CD8-positive, alpha-beta memory T cell (primary cell): ENCODE results near the gene HSPG2. TPM values are rescaled to one million over a fixed set of nuclear protein-coding genes. Genes with fewer than 3 reads are reported as not detected.

ENCODE experiments used
- CTCF ChIA-PET: fragments of 350-600 bp; sonication (Branson Sonifier 250); formaldehyde crosslinking; loops from one replicate; lab custom pipeline; 2021; ENCODE audit warnings: antibody characterized with exemption; lab: Charles Lee
- POLR2A ChIA-PET: fragments of 350-600 bp; sonication (Branson Sonifier 250); formaldehyde crosslinking; loops from one replicate; lab custom pipeline; 2021; ENCODE audit warnings: antibody characterized with exemption; lab: Charles Lee
- DNase-seq, 5 donors: peaks; one replicate each; pipeline versions ENCODE4 v3.0.0 to v3.0.0-alpha.2; 2020 to 2022; ENCODE audit warnings: mixed read lengths in 1 of 5
- H3K27ac ChIP-seq: one replicate; pipeline ENCODE4 v1.7.0; 2013; ENCODE audit warnings: low read depth, mild to moderate bottlenecking, low read length, moderate library complexity
- H3K27me3 ChIP-seq: 2 replicates; pipeline ENCODE4 v1.7.0; 2013; ENCODE audit warnings: low read length, mild to moderate bottlenecking; ENCODE audit not compliant: insufficient read depth, poor library complexity, severe bottlenecking
- H3K36me3 ChIP-seq: 2 replicates; pipeline ENCODE4 v1.7.0; 2013; ENCODE audit warnings: mild to moderate bottlenecking, low read length, moderate library complexity; ENCODE audit not compliant: insufficient read depth
- H3K4me1 ChIP-seq: 2 replicates; pipeline ENCODE4 v1.7.0; 2013; ENCODE audit warnings: mild to moderate bottlenecking, low read length, moderate library complexity; ENCODE audit not compliant: insufficient read depth
- H3K4me3 ChIP-seq: 2 replicates; pipeline ENCODE4 v1.7.0; 2013; ENCODE audit warnings: mild to moderate bottlenecking, low read length
- H3K9me3 ChIP-seq: 2 replicates; pipeline ENCODE4 v1.7.0; 2013; ENCODE audit warnings: mild to moderate bottlenecking, low read length
- H3K27ac Mint-ChIP-seq, 8 donors: one replicate each; pipeline ENCODE4 v1.8.0; 2020 to 2021; ENCODE audit warnings: mixed read lengths in 8 of 8, mild to moderate bottlenecking in 6 of 8, inconsistent platforms in 3 of 8, moderate library complexity in 3 of 8
- H3K27me3 Mint-ChIP-seq, 2 donors: one replicate each; pipeline ENCODE4 v1.8.0; 2020 to 2021; ENCODE audit warnings: mixed read lengths in 2 of 2, mild to moderate bottlenecking in 1 of 2, moderate library complexity in 1 of 2
- H3K36me3 Mint-ChIP-seq, 3 donors: one replicate each; pipeline ENCODE4 v1.8.0; 2020 to 2021; ENCODE audit warnings: mixed read lengths in 3 of 3, inconsistent platforms in 1 of 3, mild to moderate bottlenecking in 1 of 3
- H3K4me1 Mint-ChIP-seq, 3 donors: one replicate each; pipeline ENCODE4 v1.8.0; 2020 to 2021; ENCODE audit warnings: mixed read lengths in 3 of 3, inconsistent platforms in 1 of 3, mild to moderate bottlenecking in 1 of 3
- H3K4me3 Mint-ChIP-seq, 7 donors: one replicate each; pipeline ENCODE4 v1.8.0; 2020 to 2021; ENCODE audit warnings: mixed read lengths in 7 of 7, mild to moderate bottlenecking in 6 of 7, moderate library complexity in 4 of 7, inconsistent platforms in 2 of 7
- H3K9me3 Mint-ChIP-seq, 5 donors: one replicate each; pipeline ENCODE4 v1.8.0; 2020 to 2022; ENCODE audit warnings: mixed read lengths in 5 of 5, mild to moderate bottlenecking in 3 of 5, moderate library complexity in 2 of 5, inconsistent platforms in 1 of 5
- polyA plus RNA-seq: library from polyadenylated mRNA; unstranded; fragments of 300-500 nt; fragmentation: Illumina TruSeq; gene quantifications from one replicate; pipeline ENCODE4 v1.2.3, GENCODE V29; 2021
- total RNA-seq, 2 experiments: library from RNA; stranded (reverse); gene quantifications; one replicate each; pipeline ENCODE4 v1.2.3, GENCODE V29; 2021

The HSPG2 gene
- total and polyA plus RNA-seq, 3 experiments from 2014 or later = 0.24 to 0.72 TPM; not detected in 1

GRCh38 chr1:21926814-21927532 is 10.1 kb downstream of the HSPG2 start:
- Histone ChIP-seq H3K27me3 (no peaks in the 10 kb centered on the region), H3K4me3 (no peak overlapping the region), H3K9me3 (no peaks in the 10 kb centered on the region), H3K36me3 (no peaks in the 10 kb centered on the region), H3K4me1 (no peaks in the 10 kb centered on the region), H3K27ac (no peak overlapping the region)
- H3K36me3 Mint-ChIP-seq = no peaks in the 10 kb centered on the region
- ChIA-PET POLR2A (no interaction called here), CTCF (no interaction called here)
- no peak for DNase-seq
- no peak overlapping the region for H3K4me3 Mint-ChIP-seq
- H3K9me3 Mint-ChIP-seq = no peaks in the 10 kb centered on the region
- no peaks in the 10 kb centered on the region for H3K4me1 Mint-ChIP-seq
- peaks cover 7 to 18% of the 10 kb centered on the region in 2 donors for H3K27me3 Mint-ChIP-seq
- H3K27ac Mint-ChIP-seq = no peak overlapping the region

- Mint-ChIP-seq H3K4me3 (no peak overlapping the region), H3K36me3 (no peaks in the 10 kb centered on the region), H3K4me1 (no peaks in the 10 kb centered on the region), H3K27ac (no peak overlapping the region), H3K27me3 (peaks cover 8 to 22% of the 10 kb centered on the region in 2 donors), H3K9me3 (no peaks in the 10 kb centered on the region)
- no peaks in the 10 kb centered on the region for H3K9me3 ChIP-seq
- ChIA-PET POLR2A (no interaction called here), CTCF (no interaction called here)
- no peaks in the 10 kb centered on the region for H3K4me1 ChIP-seq
- H3K27ac ChIP-seq = no peak overlapping the region
- no peak for DNase-seq
- no peaks in the 10 kb centered on the region for H3K27me3 ChIP-seq
- H3K36me3 ChIP-seq = no peaks in the 10 kb centered on the region
- H3K4me3 ChIP-seq = no peak overlapping the region
These were observed 11.0 kb downstream of the HSPG2 start for GRCh38 chr1:21926065-21926464.

DNA sequence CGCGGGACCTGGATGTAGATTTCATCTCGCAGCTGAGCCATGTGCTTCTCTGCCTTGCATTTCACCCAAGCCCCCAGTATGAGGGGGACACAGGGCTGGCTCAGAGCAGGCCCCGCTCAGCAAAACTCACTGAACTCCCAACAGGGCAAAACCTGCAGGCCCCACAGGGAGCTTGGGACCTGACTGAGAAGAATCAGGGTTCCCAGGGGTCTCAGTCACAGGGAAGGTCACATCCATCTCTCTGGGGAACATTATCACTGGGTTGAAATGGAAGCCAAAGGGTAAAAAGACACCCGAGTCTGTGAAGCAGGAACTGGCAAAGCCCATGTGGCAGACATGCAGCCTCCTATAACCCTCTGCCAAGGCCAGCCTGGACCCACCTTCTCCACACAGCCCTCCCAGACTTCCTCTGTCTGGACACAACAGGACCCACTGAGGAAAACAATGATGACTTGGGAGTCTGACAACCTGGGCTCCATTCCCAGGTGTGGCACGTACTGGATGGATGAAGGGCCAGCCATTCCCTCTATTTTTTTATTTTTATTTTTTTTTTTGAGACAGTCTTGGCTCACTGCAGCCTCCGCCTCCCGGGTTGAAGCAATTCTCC is 11.7 kb downstream of the HSPG2 start:
- no peaks in the 10 kb centered on the region for H3K9me3 Mint-ChIP-seq
- CTCF ChIA-PET = no interaction called here

DNA sequence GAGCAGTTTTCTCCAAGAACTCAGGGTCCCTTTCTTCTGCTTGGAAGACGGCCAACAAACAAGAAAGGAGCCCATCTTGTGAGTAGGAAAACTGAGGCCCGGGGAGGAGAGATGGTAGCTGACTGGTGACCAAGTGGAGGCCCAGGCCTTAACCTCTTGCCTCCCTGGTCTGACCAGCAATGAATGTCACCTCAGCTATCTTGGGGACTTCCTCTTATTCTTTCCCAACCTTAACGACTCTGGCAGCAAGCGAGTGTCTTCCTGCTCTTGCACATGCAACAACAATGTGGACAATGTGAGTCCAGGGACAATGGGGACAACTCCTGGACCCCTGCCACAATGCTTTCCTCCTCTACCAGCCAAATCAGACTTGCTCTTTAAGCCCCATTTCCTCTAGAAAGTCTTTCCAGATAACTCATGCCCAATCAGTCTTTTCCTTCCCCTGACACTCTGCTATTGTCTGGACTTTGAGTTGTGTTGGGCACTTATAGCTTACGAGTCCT is 12.6 kb downstream of the HSPG2 start:
- Histone ChIP-seq H3K9me3 (no peaks in the 10 kb centered on the region), H3K4me3 (no peak overlapping the region), H3K4me1 (no peaks in the 10 kb centered on the region), H3K27ac (no peak overlapping the region), H3K36me3 (no peaks in the 10 kb centered on the region), H3K27me3 (no peaks in the 10 kb centered on the region)
- Mint-ChIP-seq H3K4me1 (no peaks in the 10 kb centered on the region), H3K27me3 (peaks cover 4 to 13% of the 10 kb centered on the region in 2 donors), H3K36me3 (no peaks in the 10 kb centered on the region), H3K4me3 (no peak overlapping the region), H3K27ac (no peak overlapping the region), H3K9me3 (no peaks in the 10 kb centered on the region)
- CTCF ChIA-PET = no interaction called here
- POLR2A ChIA-PET = no interaction called here
- no peak for DNase-seq

More for the DNA sequence above, 11.7 kb downstream of the HSPG2 start:
- POLR2A ChIA-PET = no interaction called here
- H3K4me1 ChIP-seq = no peaks in the 10 kb centered on the region
- no peak overlapping the region for H3K27ac ChIP-seq
- Mint-ChIP-seq H3K27me3 (peaks cover 8 to 18% of the 10 kb centered on the region in 2 donors), H3K27ac (no peak overlapping the region), H3K4me3 (no peak overlapping the region), H3K36me3 (no peaks in the 10 kb centered on the region), H3K4me1 (no peaks in the 10 kb centered on the region)
- no peaks in the 10 kb centered on the region for H3K36me3 ChIP-seq
- no peaks in the 10 kb centered on the region for H3K27me3 ChIP-seq
- no peak overlapping the region for H3K4me3 ChIP-seq
- no peaks in the 10 kb centered on the region for H3K9me3 ChIP-seq
- no peak for DNase-seq

DNA sequence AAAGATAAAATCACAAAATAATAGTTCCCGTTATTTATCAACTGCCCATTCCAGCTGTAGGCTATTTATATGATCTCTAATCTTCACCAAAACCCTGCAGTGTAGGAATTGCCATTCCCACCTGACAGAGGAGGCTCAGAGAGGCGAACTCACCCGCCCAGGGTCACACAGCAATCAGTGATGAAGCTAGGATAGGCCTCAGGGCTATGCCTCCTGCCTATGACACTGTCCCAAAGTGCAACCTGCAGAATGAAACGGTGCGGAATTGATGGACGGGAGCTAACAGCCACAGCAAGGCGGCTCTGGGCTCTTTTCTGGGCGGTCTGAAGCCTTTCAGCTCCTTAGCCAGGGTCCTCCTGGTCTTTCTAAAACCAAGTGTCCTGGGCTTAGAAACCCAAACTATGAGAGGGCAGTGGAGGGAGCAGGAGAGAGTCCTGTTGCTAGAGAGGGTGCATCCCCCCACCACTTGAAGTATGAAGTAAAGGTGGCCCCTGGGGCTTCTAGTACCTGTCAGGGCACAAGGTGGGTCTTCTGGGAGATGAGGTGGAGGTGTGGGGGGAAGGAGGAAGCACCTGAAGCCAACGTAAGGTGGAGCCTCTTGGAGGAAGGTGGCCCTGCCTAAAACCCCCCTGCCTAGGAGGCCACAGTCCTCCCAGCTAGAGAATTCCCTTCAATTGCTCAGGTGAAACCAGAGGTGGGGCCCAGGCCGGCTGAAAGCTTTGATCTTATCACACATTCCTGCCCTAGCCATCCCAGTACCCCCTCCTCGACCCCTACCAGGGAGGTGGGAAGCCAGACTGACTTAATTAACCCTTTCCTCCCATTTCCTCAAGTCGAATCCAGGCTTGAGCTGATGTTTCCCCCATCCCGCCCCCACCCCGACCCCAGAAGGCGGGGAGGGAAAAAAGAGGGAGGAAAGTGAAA is 14.8 kb downstream of the HSPG2 start:
- CTCF ChIA-PET = interaction anchor here (2.2 kb wide), 1 partner anchor 11 kb away, joined by 6 read pairs; no protein-coding TSS in a partner anchor
- H3K4me1 Mint-ChIP-seq = no peaks in the 10 kb centered on the region
- Histone ChIP-seq H3K27me3 (no peaks in the 10 kb centered on the region), H3K36me3 (no peaks in the 10 kb centered on the region), H3K9me3 (no peaks in the 10 kb centered on the region), H3K27ac (no peak overlapping the region), H3K4me1 (no peaks in the 10 kb centered on the region), H3K4me3 (no peak overlapping the region)
- no peak for DNase-seq
- no peaks in the 10 kb centered on the region for H3K9me3 Mint-ChIP-seq
- H3K27me3 Mint-ChIP-seq = peaks cover 4 to 13% of the 10 kb centered on the region in 2 donors
- H3K36me3 Mint-ChIP-seq = no peaks in the 10 kb centered on the region
- POLR2A ChIA-PET = no interaction called here
- no peak overlapping the region for H3K27ac Mint-ChIP-seq
- H3K4me3 Mint-ChIP-seq = no peak overlapping the region

GRCh38 chr1:21921100-21921875 is 15.8 kb downstream of the HSPG2 start:
- Histone ChIP-seq H3K4me1 (no peaks in the 10 kb centered on the region), H3K9me3 (no peaks in the 10 kb centered on the region), H3K27me3 (no peaks in the 10 kb centered on the region), H3K36me3 (no peaks in the 10 kb centered on the region), H3K27ac (peak overlapping the region; percentile 24), H3K4me3 (no peak overlapping the region)
- Mint-ChIP-seq H3K4me3 (no peak overlapping the region), H3K27me3 (peaks cover 3 to 13% of the 10 kb centered on the region in 2 donors), H3K4me1 (no peaks in the 10 kb centered on the region), H3K36me3 (no peaks in the 10 kb centered on the region), H3K9me3 (no peaks in the 10 kb centered on the region), H3K27ac (no peak overlapping the region)
- ChIA-PET POLR2A (no interaction called here), CTCF (no interaction called here)
- no peak for DNase-seq

GRCh38 chr1:21919520-21919919 is 17.6 kb downstream of the HSPG2 start:
- Mint-ChIP-seq H3K27me3 (peaks cover 1 to 13% of the 10 kb centered on the region in 2 donors), H3K27ac (peak overlapping the region in 1 of 8 donors; percentile 34), H3K36me3 (no peaks in the 10 kb centered on the region), H3K9me3 (no peaks in the 10 kb centered on the region), H3K4me1 (no peaks in the 10 kb centered on the region), H3K4me3 (no peak overlapping the region)
- ChIA-PET POLR2A (no interaction called here), CTCF (interaction anchor here (1.0 kb wide), 1 partner anchor 105 kb away, joined by 3 read pairs; no protein-coding TSS in a partner anchor)
- H3K9me3 ChIP-seq = no peaks in the 10 kb centered on the region
- H3K4me3 ChIP-seq = no peak overlapping the region
- DNase-seq = no peak
- no peaks in the 10 kb centered on the region for H3K27me3 ChIP-seq
- H3K36me3 ChIP-seq = no peaks in the 10 kb centered on the region
- H3K27ac ChIP-seq = no peak overlapping the region
- H3K4me1 ChIP-seq = no peaks in the 10 kb centered on the region
